GM12872 (cell line): ENCODE results near the gene HPRT1.

Experiments used
- TF ChIP-seq, protein P1 (sequence below): IDR thresholded peaks from 3 replicates; pipeline ENCODE4 v1.5.1; 2011; ENCODE audit warnings: low read depth, mild to moderate bottlenecking, low read length, moderate library complexity; ENCODE audit not compliant: insufficient read depth

HPRT1 gene

GRCh38 chrX:134544135-134544512 is 84.2 kb downstream of the HPRT1 start:
- TF ChIP-seq, protein P1, sequence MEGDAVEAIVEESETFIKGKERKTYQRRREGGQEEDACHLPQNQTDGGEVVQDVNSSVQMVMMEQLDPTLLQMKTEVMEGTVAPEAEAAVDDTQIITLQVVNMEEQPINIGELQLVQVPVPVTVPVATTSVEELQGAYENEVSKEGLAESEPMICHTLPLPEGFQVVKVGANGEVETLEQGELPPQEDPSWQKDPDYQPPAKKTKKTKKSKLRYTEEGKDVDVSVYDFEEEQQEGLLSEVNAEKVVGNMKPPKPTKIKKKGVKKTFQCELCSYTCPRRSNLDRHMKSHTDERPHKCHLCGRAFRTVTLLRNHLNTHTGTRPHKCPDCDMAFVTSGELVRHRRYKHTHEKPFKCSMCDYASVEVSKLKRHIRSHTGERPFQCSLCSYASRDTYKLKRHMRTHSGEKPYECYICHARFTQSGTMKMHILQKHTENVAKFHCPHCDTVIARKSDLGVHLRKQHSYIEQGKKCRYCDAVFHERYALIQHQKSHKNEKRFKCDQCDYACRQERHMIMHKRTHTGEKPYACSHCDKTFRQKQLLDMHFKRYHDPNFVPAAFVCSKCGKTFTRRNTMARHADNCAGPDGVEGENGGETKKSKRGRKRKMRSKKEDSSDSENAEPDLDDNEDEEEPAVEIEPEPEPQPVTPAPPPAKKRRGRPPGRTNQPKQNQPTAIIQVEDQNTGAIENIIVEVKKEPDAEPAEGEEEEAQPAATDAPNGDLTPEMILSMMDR = no peak

- TF ChIP-seq, protein P1 = no peak
Measured at GRCh38 chrX:134544513-134545151, 84.7 kb downstream of the HPRT1 start.

DNA sequence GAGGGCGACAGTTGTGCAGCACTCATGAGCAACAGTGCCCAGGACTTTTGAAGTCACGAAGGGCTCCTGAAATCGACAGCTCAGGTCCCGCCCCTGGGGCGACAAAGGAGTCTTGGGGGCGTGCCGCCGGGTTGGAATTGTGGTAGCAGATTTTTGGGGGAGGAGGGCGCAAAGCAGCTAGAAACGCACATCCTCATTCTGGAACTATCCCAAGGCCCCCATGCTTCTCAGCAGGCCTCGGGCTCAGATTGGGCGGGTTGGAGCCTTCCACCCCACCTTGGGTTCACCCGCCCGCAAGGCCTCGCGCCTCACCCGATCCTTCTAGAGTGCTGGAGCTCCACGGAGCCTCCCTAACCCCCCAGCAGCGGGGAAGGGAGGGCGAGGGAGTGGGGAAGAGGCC is 85.5 kb downstream of the HPRT1 start:
- TF ChIP-seq, protein P1 = no peak

GRCh38 chrX:134546187-134546586 is 86.2 kb downstream of the HPRT1 start:
- TF ChIP-seq, protein P1 = no peak

DNA sequence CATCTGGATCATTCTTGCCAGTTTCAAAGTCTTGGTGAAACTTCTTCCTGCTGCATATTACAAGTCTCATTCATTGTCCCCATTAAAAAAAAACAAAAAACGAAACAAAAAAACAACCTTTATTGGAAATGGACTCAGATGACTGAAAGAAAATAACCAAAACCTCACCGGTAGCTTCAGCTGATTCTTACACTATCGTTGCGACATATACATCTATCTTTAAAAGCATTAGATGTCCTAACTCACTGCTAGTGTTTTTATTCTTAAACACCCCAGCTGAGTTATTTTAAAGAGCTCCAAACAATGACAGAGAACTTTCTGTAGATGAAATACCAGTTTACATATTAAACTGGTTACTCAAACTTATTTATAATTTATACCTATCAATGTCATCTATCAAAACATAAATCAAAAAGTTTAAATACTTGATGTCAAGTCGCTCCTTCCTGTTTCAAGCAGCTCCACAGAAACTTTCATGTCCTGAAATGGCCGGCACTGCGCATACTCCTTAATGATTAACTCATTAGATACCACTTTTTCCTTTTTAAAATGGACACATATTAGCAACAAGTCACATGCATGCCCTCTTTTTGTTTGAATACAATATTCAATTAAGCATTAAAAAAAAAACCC is 87.2 kb downstream of the HPRT1 start:
- TF ChIP-seq, protein P1 = no peak

DNA sequence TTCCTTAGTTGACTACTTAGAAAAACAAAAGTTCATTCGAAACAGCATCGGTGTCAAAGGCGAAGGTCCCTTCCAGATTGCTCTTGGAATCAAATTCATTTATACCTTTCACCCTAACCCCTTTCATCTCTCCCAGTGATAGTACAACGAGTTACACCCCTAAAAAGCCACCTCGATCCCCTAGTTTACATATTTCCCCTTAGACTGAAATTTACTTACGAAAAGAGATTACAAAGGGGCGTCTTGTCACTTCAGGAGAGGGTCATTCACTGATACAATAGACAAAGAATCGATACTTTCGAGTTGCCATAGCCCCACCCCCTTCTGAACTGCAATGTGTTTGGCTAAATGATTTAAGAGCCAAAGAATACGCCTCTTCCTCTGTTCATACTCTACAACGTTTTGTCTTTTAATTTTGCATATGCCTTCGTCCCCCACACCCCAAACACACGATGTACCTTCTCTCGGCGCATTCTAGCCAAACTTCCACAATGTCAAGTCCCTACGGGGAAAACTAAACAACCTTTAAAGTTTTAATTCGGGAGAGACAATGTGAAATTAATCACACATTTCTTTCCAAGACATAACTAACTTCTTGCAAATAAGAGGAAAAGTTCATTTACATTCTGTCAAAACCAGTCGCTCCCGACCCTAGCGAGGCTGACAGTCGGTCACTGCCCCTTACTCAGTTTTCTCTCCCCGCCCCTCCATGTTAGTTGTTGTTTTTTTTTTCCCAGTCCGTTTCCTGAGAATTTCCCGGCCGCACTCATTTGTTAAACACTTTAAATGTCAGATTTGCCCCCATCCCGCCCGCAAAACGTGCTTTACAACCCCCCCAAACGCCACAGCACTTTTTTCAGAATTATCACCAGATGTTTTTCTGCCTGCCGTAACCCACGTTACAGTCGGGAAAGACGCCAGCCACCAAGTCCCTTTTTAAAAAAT is 88.6 kb downstream of the HPRT1 start:
- TF ChIP-seq, protein P1 = no peak
